A549 treated with AZD9567 at 1 μM for 4 hours (cell line): ENCODE measurements around the gene SLC17A5. TPM values are rescaled to one million over a fixed set of nuclear protein-coding genes. Genes with fewer than 3 reads are reported as not detected.

Experiments
- total RNA-seq: library from RNA; stranded (reverse); fragments of 200-300 nt; extraction: Qiagen RNA extraction; gene quantifications from 5 replicates; pipeline ENCODE4 v1.2.3, GENCODE V29; 2022; ENCODE audit not compliant: insufficient read depth

SLC17A5 gene, protein sequence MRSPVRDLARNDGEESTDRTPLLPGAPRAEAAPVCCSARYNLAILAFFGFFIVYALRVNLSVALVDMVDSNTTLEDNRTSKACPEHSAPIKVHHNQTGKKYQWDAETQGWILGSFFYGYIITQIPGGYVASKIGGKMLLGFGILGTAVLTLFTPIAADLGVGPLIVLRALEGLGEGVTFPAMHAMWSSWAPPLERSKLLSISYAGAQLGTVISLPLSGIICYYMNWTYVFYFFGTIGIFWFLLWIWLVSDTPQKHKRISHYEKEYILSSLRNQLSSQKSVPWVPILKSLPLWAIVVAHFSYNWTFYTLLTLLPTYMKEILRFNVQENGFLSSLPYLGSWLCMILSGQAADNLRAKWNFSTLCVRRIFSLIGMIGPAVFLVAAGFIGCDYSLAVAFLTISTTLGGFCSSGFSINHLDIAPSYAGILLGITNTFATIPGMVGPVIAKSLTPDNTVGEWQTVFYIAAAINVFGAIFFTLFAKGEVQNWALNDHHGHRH
- total RNA-seq, result 11.3 to 15.6 TPM (median 13.1 TPM) in 5 replicates

DNA sequence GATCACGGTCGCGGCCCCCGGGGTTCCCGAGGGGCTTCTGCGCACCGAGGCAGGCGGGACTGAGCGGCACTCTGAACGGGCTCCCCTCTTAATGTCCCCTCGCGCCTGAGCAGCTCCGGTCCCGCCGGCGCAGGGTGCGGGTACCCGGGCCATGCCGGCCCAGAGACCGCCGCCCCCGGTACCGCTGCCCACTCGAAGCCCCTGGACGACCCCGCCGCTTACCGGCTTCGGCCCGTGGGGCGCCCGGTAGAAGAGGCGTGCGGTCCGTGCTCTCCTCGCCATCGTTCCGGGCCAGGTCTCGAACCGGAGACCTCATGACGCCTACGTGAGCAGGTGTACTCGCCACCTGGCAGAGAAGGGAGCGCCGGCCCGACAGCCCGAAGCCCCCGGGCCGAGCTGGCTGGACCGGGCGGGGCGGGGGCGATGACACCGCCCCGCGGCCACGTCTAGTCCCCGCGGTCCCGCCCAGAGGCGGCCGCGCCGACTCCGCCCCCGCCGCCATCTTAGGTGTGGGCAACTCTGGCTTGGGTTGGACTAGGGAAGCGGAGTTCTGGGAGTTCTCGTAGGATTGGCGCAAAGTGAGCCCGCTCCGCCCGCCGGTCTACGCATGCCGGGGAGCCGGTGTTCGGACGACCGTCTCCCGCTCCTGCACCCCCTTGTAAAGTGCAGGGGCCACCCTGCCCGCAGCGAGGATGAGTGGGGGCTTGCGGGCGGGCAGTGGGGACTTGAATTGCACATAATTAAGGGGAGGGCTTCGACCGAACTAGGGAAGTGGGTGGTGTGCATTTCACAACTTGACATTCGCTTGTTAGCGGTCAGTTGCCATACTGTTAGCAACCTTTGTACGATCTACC, at the start of gene SLC17A5:
Gene SLC17A5 (minus strand): TSS at position 422 of the 854 bp plus-strand sequence. CDS start 106 bp downstream, at position 316.

DNA sequence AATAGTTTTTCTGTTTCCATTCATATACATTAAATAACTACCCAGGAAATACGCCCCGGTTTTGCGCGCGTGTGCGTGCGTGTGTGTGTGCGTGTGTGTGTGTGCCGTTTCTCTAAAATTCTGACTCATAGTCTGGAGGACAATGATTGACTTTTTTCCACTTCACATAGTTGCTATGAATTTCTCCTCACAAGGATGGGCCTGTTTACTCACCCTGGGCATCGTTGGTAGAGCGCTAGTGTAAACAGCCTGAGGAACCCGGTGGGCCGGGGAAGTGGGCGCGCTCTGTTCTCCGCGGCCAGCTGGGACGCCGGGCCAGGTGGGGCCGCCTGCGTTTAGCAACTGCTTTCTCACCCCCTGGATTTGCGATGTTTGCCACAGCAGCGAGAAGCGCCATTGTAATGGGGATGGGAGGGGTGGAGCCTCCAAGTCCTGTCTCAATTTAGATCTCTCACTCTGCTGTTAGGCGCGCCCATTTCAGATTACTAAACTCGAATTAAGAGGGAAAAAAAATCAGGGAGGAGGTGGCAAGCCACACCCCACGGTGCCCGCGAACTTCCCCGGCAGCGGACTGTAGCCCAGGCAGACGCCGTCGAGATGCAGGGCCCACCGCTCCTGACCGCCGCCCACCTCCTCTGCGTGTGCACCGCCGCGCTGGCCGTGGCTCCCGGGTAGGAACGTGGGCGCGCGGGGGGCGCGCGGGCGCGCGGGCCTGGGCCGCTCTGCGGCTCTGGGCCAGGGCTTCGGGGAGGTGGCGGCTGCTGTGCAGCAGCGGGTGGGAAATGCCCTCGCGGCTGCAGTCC, 42.0 kb upstream of the SLC17A5 start, which contains the start of gene CD109:
Gene CD109 (plus strand): TSS at position 585 of the 803 bp plus-strand sequence. CDS start 13 bp downstream, at position 598.

Other genes starting within 250 kb of the SLC17A5 start
- gene CGAS, start 201.7 kb downstream of the SLC17A5 start, total RNA-seq, result 3.6 to 4.6 TPM (median 4.2 TPM) in 5 replicates
- gene MTO1, start 192.3 kb downstream of the SLC17A5 start, total RNA-seq, result 9.0 to 12.5 TPM (median 9.8 TPM) in 5 replicates
- gene EEF1A1, start 133.0 kb downstream of the SLC17A5 start, total RNA-seq, result 7,488 to 8,100 TPM (median 7,636 TPM) in 5 replicates
- 36.6 to 64.8 TPM (median 57.3 TPM) in 5 replicates for gene CD109, start 42.2 kb upstream of the SLC17A5 start, total RNA-seq